GM23338 (cell line): ENCODE measurements around the gene ANKRD44.

ENCODE experiments used
- CREB1 ChIP-seq: fragments of 250-450 bp; sonication (Bioruptor Pico); IDR thresholded peaks from 2 replicates; pipeline ENCODE4 v1.5.0; 2020; ENCODE audit warnings: low read depth, mild to moderate bottlenecking, moderate library complexity
- CTCF ChIP-seq, 2 experiments: fragments of 200-600 bp in 1 of 2; sonication (generic) in 1 of 2; conservative IDR thresholded peaks; 2 replicates each; pipeline versions ENCODE4 v1.5.1 to v1.6.1; 2016 to 2017; ENCODE audit warnings: antibody characterized with exemption in 2 of 2, low read depth in 2 of 2, mild to moderate bottlenecking in 2 of 2, moderate library complexity in 1 of 2
- EZH2 ChIP-seq: fragments of 200-600 bp; sonication (generic); IDR thresholded peaks from one replicate; pipeline ENCODE4 v1.8.0; 2017; ENCODE audit warnings: antibody characterized with exemption, mild to moderate bottlenecking, low read depth; ENCODE audit not compliant: unreplicated experiment
- EZH2phosphoT487 ChIP-seq: fragments of 200-600 bp; sonication (generic); IDR thresholded peaks from one replicate; pipeline ENCODE4 v1.8.1; 2018; ENCODE audit warnings: antibody characterized with exemption; ENCODE audit not compliant: unreplicated experiment

GRCh38 chr2:197296835-197297234, 13.7 kb downstream of the ANKRD44 start:
- TF ChIP-seq CTCF (conservative IDR thresholded peaks at IDR 0.05; ENCODE audit: low read depth in 2 of 2) (no peak), EZH2 (no peak), CREB1 (CRISPR knock-in tag) (no peak), EZH2phosphoT487 (no peak)
